Activated naive CD8-positive, alpha-beta T cell treated with anti-CD3 and anti-CD28 coated beads for 36 hours (primary cell): ENCODE data around the gene MYL5. TPM values are rescaled to one million over a fixed set of nuclear protein-coding genes. Genes with fewer than 3 reads are reported as not detected.

Experiments used
- DNase-seq: peaks from one replicate; pipeline ENCODE4 v3.0.0; 2021
- H3K27ac Mint-ChIP-seq: one replicate; pipeline ENCODE4 v1.8.0; 2022; ENCODE audit warnings: mild to moderate bottlenecking, moderate library complexity, mixed read lengths
- H3K27me3 Mint-ChIP-seq: one replicate; pipeline ENCODE4 v1.8.0; 2022; ENCODE audit warnings: mild to moderate bottlenecking, mixed read lengths
- H3K36me3 Mint-ChIP-seq: one replicate; pipeline ENCODE4 v1.8.0; 2021; ENCODE audit warnings: mild to moderate bottlenecking, mixed read lengths
- H3K4me1 Mint-ChIP-seq: one replicate; pipeline ENCODE4 v1.8.0; 2021; ENCODE audit warnings: mixed read lengths
- H3K4me3 Mint-ChIP-seq: one replicate; pipeline ENCODE4 v1.8.0; 2022; ENCODE audit warnings: mild to moderate bottlenecking, moderate library complexity, mixed read lengths
- H3K9me3 Mint-ChIP-seq: one replicate; pipeline ENCODE4 v1.8.0; 2022; ENCODE audit warnings: mixed read lengths
- total RNA-seq, 2 experiments: library from RNA; stranded (reverse); gene quantifications; one replicate each; pipeline ENCODE4 v1.2.3, GENCODE V29; 2021

Gene MYL5
- total RNA-seq, 2 experiments from 2014 or later, result 22.7 to 22.9 TPM

DNA sequence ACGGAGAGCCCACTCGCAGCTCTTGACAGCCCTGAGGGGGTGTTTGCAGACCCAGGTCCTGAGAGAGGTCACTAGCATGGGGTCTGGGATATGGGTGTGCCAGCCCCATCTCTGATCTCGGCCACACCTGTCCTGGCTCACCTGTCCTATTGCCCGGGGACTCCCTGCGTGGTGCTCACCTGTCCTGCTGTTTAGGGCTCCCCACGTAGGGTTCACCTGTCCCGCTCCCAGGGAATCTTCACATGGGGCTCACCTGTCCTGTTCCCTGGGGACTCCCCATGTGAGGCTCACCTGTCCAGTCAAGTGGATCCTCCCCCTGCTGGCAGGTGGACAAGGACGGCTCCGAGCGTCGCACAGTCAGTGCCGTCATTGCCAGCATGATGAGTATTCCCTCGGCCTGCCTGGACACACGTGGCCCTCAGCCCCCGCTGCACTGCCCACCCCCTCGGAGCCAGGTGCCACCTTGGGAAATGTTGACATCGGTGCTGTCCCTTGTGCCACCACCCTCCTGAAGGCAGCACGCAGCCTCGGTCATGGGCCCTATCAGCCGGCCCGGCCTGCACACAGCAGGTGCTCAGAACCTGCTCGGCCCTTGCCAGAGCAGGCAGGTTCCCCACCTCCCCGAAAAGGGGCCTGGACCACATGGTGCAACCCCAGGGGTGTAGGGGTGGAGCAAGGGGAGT lies 8.3 kb downstream of the MYL5 start:
- Mint-ChIP-seq H3K36me3 (no peaks in the 10 kb centered on the region), H3K27ac (no peak overlapping the region), H3K4me1 (no peaks in the 10 kb centered on the region), H3K9me3 (no peaks in the 10 kb centered on the region), H3K4me3 (no peak overlapping the region), H3K27me3 (peaks cover 5% of the 10 kb centered on the region)
- no peak for DNase-seq

DNA sequence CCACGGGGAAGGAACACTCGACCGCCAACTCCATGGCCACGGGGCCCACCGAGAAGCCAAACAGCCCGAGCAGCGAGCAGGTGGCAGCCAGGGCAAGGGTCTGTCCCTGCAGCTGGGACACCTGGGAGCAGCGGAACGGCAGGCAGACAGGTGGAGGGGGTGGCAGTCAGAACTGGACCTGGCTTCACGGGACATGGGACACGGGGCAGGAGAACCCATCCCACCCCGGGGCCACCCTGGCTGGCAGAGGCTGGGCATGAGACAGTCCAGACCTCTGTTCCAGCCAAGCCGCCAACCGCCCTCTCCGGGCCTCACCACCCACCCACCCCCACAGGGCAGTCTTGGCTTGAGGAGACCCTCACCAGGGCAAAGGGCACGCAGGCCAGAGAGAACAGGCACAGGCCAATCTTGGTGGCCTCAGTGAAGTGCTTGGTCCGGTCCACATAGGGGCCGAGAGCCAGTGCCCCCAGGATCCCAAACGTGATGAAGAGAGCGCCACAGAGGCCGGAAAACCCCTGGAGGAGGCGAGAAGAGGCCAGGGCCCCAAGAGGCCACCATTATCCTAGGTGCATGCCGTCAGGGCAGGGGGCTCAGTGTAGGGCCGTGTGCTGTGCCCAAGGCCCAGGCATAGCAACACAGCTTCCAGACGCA lies 9.0 kb downstream of the MYL5 start:
- no peak overlapping the region for H3K4me3 Mint-ChIP-seq
- H3K27me3 Mint-ChIP-seq, result peaks cover 7% of the 10 kb centered on the region
- DNase-seq, result no peak
- no peaks in the 10 kb centered on the region for H3K36me3 Mint-ChIP-seq
- H3K9me3 Mint-ChIP-seq, result no peaks in the 10 kb centered on the region
- H3K4me1 Mint-ChIP-seq, result no peaks in the 10 kb centered on the region
- H3K27ac Mint-ChIP-seq, result no peak overlapping the region

DNA sequence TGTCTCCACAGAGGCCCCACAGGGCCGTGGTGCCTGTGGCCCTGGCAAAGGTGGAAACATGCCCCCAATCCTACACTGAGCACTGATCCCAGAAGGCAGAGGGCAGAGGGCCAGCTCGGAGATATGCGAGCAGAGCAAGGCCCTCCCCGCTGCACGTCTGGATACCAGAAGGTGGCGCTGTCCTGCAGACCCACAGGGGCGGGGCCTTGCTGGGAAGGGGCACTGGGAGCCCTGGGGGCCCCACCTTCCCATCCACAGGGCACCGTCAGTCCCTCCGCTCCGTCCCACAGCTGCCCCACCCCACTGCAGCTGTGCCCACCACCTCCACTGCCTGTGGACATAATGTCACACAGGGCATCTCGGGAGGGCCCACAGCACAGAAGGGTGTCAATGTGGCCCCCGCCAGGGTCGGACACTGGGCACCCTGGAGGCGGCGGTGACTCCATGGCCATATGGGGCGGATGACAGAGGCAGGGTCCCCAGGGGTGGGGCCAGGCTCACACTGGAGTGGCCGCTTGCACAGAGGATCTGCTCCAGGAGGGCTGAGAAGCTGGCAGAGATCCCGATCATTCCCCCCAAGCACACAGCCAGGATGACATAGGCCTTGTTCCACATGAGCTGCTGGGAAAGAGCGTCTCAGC lies 9.8 kb downstream of the MYL5 start:
- H3K9me3 Mint-ChIP-seq, result no peaks in the 10 kb centered on the region
- H3K4me3 Mint-ChIP-seq, result no peak overlapping the region
- peaks cover 7% of the 10 kb centered on the region for H3K27me3 Mint-ChIP-seq
- H3K36me3 Mint-ChIP-seq, result no peaks in the 10 kb centered on the region
- no peak overlapping the region for H3K27ac Mint-ChIP-seq
- DNase-seq, result peak; percentile 49
- H3K4me1 Mint-ChIP-seq, result no peaks in the 10 kb centered on the region

DNA sequence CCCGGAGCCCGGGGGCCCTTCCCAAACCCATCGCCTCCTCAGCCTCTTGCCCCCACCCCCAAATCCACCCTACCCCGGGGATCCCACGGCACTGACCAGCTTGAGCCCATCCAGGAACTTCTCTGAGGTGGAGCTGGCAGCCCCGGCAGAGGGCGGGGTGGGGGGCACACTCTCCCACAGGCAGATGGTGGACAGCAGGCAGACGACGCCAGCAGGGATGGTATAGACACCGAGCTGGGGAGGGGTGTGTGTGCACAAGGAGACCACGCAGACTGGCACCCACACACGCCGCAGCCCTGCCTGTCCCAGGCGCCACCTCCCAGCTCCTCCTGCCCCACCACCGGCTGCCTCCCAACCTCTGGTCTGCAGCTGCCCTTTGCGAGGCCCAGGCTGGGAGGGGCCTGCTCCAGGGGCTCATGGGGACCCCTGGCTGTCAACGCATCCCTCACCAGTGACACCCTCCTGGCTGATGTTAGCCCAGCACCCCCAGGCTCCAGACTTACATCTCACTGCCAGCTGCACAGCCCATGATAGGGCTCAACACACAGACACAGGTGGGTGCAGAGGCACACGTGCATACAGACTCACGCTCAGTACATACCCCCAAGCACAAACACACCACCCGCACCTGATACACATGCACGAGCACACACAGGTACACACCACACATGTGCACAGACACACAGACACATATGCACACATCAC lies 10.4 kb downstream of the MYL5 start:
- no peak for DNase-seq
- Mint-ChIP-seq H3K4me1 (no peaks in the 10 kb centered on the region), H3K27ac (no peak overlapping the region), H3K36me3 (no peaks in the 10 kb centered on the region), H3K27me3 (peaks cover 7% of the 10 kb centered on the region), H3K9me3 (no peaks in the 10 kb centered on the region), H3K4me3 (no peak overlapping the region)

DNA sequence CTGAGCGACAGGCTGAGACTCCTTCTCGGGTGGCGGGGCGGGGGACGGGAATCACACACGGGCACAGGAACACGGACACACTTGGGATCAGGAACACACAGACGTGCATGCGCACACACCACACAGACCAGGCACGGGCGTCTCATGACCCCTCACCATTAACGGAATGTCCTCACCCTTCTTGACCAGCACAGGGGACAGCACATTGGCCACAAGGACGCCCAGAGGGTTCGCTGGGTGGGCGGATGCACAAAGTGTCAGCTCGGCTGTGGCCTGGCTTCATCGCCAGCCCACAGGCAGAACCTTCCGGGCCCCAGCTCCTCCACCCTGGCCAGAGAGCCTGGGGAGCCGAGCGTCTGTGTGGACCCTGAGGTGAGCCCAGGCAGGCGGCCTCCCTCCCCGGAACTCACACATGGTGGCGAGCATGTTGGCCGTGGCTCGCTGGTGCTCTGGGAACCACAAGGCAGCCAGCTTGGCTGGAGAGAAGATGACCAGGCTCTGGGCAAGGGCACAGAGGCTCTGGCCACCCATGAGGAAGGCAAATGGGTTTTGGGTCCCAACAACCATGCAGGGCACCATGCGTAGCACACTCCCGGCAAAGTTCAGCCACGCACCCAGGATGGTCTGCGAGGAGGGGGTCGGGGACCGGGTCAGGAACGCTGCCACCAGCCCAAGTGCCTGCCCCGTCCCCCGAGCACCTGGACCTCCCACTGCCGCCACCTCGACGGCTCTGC lies 11.5 kb downstream of the MYL5 start:
- peaks cover 15% of the 10 kb centered on the region for H3K27me3 Mint-ChIP-seq
- H3K9me3 Mint-ChIP-seq, result no peaks in the 10 kb centered on the region
- no peak overlapping the region for H3K27ac Mint-ChIP-seq
- H3K36me3 Mint-ChIP-seq, result no peaks in the 10 kb centered on the region
- no peak overlapping the region for H3K4me3 Mint-ChIP-seq
- no peaks in the 10 kb centered on the region for H3K4me1 Mint-ChIP-seq
- DNase-seq, result no peak

DNA sequence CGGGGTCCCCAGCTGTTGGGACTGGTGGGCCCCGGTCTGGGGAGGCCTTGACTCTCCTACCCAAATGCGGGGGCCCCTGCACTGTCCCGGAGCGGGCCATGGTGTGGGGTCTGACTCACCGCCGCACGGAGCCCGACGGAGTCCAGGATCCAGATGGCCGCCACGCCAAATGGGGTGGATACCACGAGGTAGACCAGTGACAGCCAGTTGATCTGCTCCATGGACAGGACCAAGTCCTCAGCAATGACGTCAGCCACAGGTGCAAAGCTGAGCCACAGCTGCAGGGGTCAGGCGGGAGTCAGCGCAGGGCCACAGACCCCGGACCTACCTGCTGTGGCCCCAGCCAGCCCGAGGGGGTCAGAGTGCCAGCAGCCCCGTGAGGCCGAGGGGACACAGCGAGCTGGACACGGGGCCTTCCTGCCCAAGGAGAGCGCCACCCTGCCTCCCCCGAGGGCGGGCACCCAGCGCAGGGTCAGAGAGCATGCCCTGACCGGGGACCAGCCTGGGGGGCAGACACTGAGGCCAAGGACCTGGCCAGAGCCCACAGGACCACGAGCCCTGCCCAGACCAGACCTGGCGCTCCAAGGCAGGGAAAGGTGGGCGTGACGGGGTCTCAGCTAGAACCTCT lies 12.2 kb downstream of the MYL5 start:
- H3K27ac Mint-ChIP-seq, result no peak overlapping the region
- no peak for DNase-seq
- no peaks in the 10 kb centered on the region for H3K36me3 Mint-ChIP-seq
- no peaks in the 10 kb centered on the region for H3K4me1 Mint-ChIP-seq
- peaks cover 15% of the 10 kb centered on the region for H3K27me3 Mint-ChIP-seq
- no peak overlapping the region for H3K4me3 Mint-ChIP-seq
- no peaks in the 10 kb centered on the region for H3K9me3 Mint-ChIP-seq

DNA sequence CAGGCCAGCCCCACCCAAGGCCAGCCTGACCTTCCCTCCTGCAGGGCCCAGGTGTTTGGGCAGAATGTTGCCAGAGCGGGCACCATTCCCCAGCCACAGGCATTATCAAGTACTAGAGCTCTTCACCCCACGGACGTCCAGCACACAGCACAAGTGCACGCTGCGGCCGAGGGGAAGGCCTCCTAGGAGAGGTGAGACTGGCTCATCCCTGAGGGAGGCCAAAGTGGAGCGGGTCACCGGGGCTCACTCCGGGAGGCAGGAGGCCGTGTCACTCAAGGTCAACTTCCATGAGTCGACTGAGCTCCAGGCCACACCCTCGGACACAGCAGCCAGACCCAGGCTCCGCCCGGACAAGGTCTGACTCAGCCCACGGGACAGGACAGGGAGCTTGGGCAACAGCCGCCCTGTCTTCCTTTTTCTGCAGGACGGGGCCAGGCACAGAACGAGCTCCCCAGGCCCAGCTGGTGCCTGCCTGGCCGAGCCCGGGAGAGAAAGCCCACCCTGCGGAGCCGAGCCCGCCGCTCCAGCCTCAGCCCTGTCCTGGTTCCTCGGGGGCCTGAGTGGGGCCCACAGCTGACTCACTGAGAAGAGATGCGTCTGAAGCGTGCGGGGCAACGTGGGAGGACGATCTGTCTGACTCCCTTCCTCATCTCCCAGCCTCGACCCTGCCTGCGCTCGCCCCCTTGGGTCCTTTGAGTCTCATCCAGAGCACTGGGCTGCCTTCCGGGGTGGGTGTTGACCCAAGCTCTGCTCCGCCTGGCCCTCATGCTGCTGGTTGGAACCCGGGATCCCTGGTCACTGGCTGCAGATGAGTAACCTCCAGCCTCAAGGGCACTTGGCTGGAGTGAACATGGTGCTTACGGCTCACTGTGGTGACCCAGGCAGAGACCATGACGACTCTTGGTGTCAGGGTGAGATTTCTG lies 13.0 kb downstream of the MYL5 start:
- Mint-ChIP-seq H3K27ac (no peak overlapping the region), H3K36me3 (no peaks in the 10 kb centered on the region), H3K27me3 (peaks cover 15% of the 10 kb centered on the region), H3K4me1 (no peaks in the 10 kb centered on the region), H3K4me3 (no peak overlapping the region), H3K9me3 (no peaks in the 10 kb centered on the region)
- no peak for DNase-seq

DNA sequence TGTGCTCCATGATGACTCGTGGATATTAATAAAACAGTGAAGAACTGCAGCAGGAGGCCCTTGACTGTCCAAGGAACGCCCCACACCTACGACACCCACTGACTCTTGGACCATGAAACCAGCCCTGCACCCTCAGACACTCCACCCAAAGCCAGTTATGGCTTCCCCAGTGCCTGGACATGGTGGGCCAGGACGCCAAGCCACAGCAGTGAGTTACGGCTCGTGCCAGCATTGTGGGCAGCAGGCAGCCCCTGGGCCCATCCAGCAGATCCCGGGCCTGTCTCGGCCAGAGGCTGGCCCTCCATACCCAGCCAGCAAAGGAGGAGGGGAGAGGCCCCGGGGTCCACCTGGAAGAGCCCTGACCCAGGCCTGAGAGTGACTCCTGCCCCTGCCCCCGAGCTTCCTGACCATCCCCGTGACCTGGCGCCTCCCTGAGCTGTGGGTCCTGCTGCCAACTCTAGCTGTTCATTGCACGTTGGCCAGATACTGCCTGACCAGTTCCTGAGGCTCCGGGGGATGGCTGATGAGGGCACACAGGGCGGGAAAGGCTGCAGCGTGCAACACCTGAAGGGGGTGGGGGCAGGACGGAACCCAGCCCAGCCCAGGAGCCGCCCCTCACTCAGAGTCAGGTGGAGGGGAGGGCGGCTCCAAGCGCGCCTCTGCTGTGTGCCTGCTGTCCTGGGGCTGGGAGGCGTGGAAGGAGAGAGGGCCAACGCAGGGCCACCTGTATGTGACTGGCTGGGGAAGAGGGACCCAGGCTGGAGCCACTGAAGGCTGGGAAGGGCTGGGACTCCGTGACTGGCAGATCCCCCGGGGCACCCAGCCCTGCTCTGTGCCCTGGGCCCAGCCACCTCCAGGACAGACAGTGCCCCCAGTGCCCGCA lies 13.9 kb downstream of the MYL5 start:
- peaks cover 15% of the 10 kb centered on the region for H3K27me3 Mint-ChIP-seq
- DNase-seq, result no peak
- no peaks in the 10 kb centered on the region for H3K36me3 Mint-ChIP-seq
- no peaks in the 10 kb centered on the region for H3K4me1 Mint-ChIP-seq
- no peak overlapping the region for H3K27ac Mint-ChIP-seq
- peak overlapping the region; percentile 7 for H3K4me3 Mint-ChIP-seq
- no peaks in the 10 kb centered on the region for H3K9me3 Mint-ChIP-seq

DNA sequence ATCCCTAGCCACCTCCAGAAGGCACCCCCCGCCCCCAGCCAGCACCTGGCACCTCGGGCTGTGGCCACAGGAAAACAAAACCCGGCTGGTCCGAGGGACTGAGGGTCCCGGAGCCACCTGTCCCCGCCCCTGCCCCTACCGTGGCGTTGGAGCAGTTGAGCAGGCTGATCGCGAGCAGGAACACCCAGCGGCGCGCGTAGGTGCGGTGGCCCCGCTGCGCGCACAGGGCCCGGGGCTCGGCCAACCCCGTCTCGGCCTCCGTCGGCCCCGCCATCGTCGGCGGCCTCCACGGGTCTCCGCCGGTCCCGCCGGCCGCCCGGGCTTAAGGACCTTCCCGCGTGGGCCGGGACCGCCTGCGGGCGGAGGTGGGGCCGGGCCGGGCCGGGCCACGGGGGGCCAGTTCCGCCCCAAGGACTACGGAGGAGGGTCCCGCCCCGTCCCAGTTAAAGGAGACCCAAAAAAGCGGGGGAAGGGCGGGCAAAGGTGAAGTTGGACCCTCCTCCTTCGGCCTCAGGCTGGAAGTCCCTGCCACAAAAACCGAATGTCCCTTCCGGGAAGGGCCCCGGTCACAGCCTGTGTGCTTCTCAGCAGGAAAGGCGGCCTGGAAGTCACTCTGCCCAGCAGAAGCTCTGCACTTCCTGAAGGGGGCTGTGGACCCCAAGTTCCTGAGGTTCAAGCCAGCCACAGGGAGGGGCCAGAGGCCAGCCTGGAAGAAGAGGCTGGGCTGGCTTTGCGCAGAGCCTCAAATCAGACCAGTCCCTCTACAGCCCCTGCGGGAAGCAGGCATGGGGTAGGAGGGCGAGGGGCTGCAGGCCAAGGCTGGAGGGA lies 14.7 kb downstream of the MYL5 start, which contains the start of gene SLC49A3:
Gene SLC49A3, minus strand, starts transcription at position 298 of the 828 bp plus-strand sequence. Its CDS starts 24 bp downstream, at position 274.
- H3K9me3 Mint-ChIP-seq, result no peaks in the 10 kb centered on the region
- no peaks in the 10 kb centered on the region for H3K4me1 Mint-ChIP-seq
- no peak within 1 kb of the TSS for H3K27ac Mint-ChIP-seq
- H3K4me3 Mint-ChIP-seq, result peak within 1 kb of the TSS; percentile 7
- no peaks in the 10 kb centered on the region for H3K36me3 Mint-ChIP-seq
- H3K27me3 Mint-ChIP-seq, result peaks cover 15% of the 10 kb centered on the region
- no peak for DNase-seq

DNA sequence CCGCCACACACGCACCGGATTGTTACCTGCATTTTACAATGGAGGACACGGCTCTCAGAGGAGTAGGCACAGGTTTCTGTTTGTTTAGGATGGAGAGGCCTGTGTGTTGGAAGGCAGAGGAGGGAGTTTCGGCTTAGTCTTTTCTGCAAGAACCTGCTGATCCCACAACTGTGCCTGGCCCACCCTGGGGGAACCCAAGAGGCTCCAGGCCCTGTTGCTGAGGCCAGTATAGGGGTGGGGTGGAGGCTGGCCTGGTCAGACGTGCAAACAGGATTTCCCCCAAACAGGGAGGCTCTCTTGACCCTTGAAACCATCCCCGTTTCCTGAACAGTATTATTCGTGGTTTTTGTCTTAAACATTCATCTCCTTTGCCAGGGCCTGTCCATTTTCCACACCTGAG lies 15.4 kb downstream of the MYL5 start:
- no peak overlapping the region for H3K27ac Mint-ChIP-seq
- no peaks in the 10 kb centered on the region for H3K9me3 Mint-ChIP-seq

DNA sequence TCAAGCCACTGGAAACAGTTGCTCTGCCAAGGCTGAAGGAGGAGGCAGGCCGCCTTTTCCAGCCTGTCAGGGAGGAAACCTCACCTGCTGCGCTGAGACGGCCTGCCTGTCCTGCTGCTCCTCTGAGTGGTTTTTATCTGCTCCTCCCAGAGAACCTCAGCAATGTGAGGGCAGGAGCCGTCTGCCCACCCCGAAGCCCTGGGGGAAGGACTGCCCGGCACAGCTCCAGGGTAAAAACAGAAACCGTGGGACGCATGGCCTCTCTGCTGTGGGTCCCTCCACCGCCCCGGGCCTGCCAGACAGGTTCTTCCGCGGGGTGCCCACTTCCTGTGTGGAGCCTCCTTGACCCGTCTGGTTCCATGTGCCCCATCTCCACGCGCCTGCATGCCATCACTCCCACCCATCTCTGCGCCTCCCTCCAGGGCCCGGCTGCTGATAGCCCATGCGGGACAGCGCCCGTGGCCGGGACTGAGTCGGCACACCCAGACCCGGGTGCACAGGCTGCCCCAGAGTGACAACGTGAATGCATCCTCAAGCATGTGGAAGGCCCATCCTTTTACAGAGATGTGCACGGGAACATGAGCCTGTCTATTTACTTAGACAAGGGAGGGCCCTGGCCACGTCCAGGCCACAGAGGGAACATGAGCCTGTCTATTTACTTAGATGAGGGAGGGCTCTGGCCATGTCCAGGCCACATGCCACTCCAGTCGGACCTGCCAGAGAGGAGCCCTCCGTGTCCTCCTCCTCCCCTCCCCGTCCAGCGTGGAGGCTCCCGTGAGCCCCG lies 18.6 kb downstream of the MYL5 start:
- Mint-ChIP-seq H3K36me3 (no peaks in the 10 kb centered on the region), H3K4me1 (no peaks in the 10 kb centered on the region), H3K27me3 (peaks cover 13% of the 10 kb centered on the region), H3K9me3 (no peaks in the 10 kb centered on the region), H3K4me3 (no peak overlapping the region), H3K27ac (no peak overlapping the region)
- no peak for DNase-seq

More for the DNA sequence above, 15.4 kb downstream of the MYL5 start:
- Mint-ChIP-seq H3K4me1 (no peaks in the 10 kb centered on the region), H3K27me3 (peaks cover 14% of the 10 kb centered on the region), H3K36me3 (no peaks in the 10 kb centered on the region), H3K4me3 (no peak overlapping the region)
- no peak for DNase-seq
